HUES48 (cell line): Measurements from ENCODE around the gene AKR1D1.
"Not testable (repeated sequence)": the region's sequence is repeated elsewhere in the genome, so short reads cannot be mapped to it uniquely, and the experiment has no call there.

Experiments
- H3K27ac ChIP-seq: one replicate; pipeline ENCODE4 v1.7.0; 2013; ENCODE audit warnings: low read depth, low read length, inconsistent platforms
- H3K27me3 ChIP-seq: 2 replicates; pipeline ENCODE4 v1.6.1; 2013; ENCODE audit warnings: mild to moderate bottlenecking, low read length; ENCODE audit not compliant: control insufficient read depth, insufficient read depth
- H3K36me3 ChIP-seq: 2 replicates; pipeline ENCODE4 v1.6.1; 2013; ENCODE audit warnings: low read length; ENCODE audit not compliant: control insufficient read depth, insufficient read depth
- H3K4me1 ChIP-seq: 2 replicates; pipeline ENCODE4 v1.6.1; 2013; ENCODE audit warnings: mild to moderate bottlenecking, low read length; ENCODE audit not compliant: control insufficient read depth, insufficient read depth
- H3K4me3 ChIP-seq: 2 replicates; pipeline ENCODE4 v1.5.1; 2013; ENCODE audit warnings: mild to moderate bottlenecking, low read depth, low read length
- H3K9ac ChIP-seq: 2 replicates; pipeline ENCODE4 v1.6.1; 2013; ENCODE audit warnings: mild to moderate bottlenecking, low read depth, low read length, moderate library complexity
- H3K9me3 ChIP-seq: 2 replicates; pipeline ENCODE4 v1.6.1; 2013; ENCODE audit warnings: low read length; ENCODE audit not compliant: control insufficient read depth, insufficient read depth

Gene AKR1D1

DNA sequence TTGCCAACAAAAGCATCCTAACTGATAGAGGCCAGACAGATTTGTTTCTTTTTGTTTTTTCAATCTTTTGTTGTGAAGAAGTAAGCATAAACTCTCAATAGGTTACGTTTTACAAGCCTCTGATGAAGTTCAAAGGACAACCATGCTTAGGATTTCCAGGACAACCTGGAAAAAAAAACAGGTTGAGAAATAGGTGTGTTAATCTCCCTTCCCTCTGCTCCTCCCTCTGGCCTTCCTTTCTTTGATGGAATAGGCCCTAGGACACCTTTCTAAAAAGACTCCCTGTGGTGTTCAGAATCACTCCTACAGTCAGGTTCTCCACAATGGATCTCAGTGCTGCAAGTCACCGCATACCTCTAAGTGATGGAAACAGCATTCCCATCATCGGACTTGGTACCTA, at the start of gene AKR1D1:
TSS of gene AKR1D1 (plus strand) at position 264 of the 400 bp plus-strand sequence. CDS start at position 324, 60 bp downstream.
- Histone ChIP-seq H3K4me1 (peaks cover 20% of the 10 kb centered on the region), H3K9ac (no peak within 1 kb of the TSS), H3K36me3 (no peaks in the 10 kb centered on the region), H3K27me3 (no peaks in the 10 kb centered on the region), H3K27ac (no peak within 1 kb of the TSS), H3K9me3 (peaks cover 15% of the 10 kb centered on the region), H3K4me3 (no peak within 1 kb of the TSS)

DNA sequence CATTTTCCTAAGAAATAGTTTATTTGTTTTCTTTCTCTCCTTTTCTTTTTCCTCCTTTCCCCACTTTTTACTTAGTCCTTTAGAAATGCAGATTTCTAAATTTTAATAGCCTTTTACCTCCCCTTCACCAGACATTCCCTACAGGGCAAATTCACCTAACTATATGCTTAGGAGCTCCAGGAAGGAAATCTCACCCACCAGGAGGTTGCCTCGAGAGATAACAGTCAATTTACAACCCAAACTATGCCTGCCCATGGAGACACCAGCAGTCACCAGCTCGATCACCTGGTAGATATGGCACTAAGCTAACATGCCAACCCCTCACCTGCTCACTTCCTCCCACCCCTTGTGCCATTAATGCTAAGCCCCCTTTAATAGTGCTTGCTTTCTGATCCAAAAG, 49.2 kb upstream of the AKR1D1 start:
- Histone ChIP-seq H3K36me3 (no peaks in the 10 kb centered on the region), H3K4me3 (no peak overlapping the region), H3K27me3 (no peaks in the 10 kb centered on the region), H3K9ac (no peak overlapping the region), H3K27ac (no peak overlapping the region), H3K4me1 (peaks cover 29% of the 10 kb centered on the region), H3K9me3 (peaks cover 22% of the 10 kb centered on the region)

DNA sequence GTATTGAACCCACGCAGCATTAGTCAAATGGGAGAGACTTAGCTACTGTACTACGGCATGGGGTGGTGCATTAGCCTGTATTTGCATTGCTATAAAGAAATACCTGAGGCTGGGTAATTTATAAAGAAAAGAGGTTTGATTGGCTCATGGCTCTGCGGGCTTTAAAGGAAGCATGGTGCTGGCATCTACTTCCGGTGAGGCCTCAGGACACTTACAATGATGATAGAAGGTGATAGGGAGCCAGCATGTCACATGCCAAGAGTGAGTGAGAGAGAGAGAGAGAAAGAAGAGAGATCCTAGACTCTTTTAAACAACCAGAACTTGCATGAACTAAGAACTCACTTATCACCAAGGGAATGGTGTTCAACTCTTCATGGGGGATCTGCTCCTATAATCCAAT, 47.1 kb upstream of the AKR1D1 start:
- Histone ChIP-seq H3K4me1 (peaks cover 42% of the 10 kb centered on the region), H3K9me3 (peaks cover 22% of the 10 kb centered on the region), H3K27ac (peak overlapping the region; percentile 2), H3K27me3 (no peaks in the 10 kb centered on the region), H3K9ac (no peak overlapping the region), H3K36me3 (no peaks in the 10 kb centered on the region), H3K4me3 (no peak overlapping the region)

DNA sequence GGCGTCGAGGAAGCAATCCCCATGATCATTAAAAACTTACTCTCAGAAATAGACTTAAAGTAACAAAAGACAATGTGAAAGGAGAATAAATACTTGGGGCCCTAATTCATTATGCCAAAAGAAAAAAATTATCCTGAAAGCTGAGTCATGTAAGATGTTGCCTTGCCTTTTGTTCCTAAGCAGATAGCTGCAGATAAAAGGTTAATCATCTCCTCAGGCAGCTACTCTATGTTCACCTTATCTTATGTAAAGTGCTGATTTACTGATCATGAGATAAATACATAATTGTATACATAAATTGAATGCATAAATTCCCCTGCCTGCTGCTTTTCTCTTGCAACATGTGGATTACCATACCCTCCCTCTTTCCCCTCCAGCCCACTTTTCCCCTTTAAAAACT, 46.3 kb upstream of the AKR1D1 start:
- H3K9ac ChIP-seq, result no peak overlapping the region
- H3K27ac ChIP-seq, result peak overlapping the region; percentile 67
- H3K36me3 ChIP-seq, result no peaks in the 10 kb centered on the region
- peaks cover 23% of the 10 kb centered on the region for H3K9me3 ChIP-seq
- H3K4me1 ChIP-seq, result peaks cover 42% of the 10 kb centered on the region
- H3K27me3 ChIP-seq, result no peaks in the 10 kb centered on the region
- H3K4me3 ChIP-seq, result no peak overlapping the region

GRCh38 chr7:138030679-138031351, 45.4 kb upstream of the AKR1D1 start:
- no peak overlapping the region for H3K4me3 ChIP-seq
- no peaks in the 10 kb centered on the region for H3K36me3 ChIP-seq
- no peaks in the 10 kb centered on the region for H3K27me3 ChIP-seq
- H3K9me3 ChIP-seq, result peaks cover 23% of the 10 kb centered on the region
- H3K4me1 ChIP-seq, result peaks cover 42% of the 10 kb centered on the region
- peak overlapping the region; percentile 67 for H3K27ac ChIP-seq
- no peak overlapping the region for H3K9ac ChIP-seq

- Histone ChIP-seq H3K27me3 (no peaks in the 10 kb centered on the region), H3K36me3 (no peaks in the 10 kb centered on the region), H3K4me3 (no peak overlapping the region), H3K4me1 (peaks cover 30% of the 10 kb centered on the region), H3K9me3 (peaks cover 32% of the 10 kb centered on the region), H3K27ac (no peak overlapping the region), H3K9ac (no peak overlapping the region)
Measured at GRCh38 chr7:138032186-138032585, 44.1 kb upstream of the AKR1D1 start.

DNA sequence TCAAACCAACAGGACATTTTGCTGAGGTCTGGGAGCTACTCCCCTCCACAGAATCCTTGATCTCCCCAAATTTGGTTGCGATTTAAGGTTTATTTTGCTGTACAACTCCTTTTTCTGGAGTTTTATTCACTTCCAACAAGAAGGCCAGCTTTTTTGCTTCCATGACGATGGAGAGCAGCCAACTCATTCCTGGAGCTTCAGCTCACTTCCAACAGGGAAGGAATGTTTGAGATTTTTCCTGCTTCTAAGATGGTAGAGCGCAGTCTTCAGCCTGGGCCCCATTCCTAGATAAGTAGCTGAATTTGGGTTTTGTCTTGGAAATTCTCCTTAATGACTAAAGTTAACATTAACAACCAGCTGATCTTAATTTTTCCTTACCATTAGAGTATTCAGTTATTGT, 43.5 kb upstream of the AKR1D1 start:
- H3K36me3 ChIP-seq, result no peaks in the 10 kb centered on the region
- H3K9ac ChIP-seq, result no peak overlapping the region
- no peak overlapping the region for H3K4me3 ChIP-seq
- H3K4me1 ChIP-seq, result peaks cover 24% of the 10 kb centered on the region
- H3K27ac ChIP-seq, result no peak overlapping the region
- no peaks in the 10 kb centered on the region for H3K27me3 ChIP-seq
- H3K9me3 ChIP-seq, result peaks cover 36% of the 10 kb centered on the region

DNA sequence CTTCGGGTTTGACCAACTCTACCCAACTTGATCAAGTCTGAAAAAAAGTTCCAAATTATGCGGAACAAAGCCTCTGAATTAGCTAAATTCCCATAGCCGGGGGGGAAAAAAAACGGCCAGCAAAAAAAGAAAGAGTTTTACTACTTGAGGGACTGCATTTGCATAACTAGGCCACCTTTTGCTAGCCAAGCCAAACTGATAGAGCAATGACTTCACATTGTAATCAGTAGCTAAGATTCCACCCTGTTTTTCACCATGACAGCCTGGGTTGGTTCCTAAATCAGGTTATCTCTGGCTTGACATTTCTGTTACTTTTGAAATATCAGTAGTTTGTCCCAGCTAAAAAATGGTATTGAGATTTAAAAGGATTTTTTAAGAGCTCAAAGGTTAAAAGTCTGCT, 43.0 kb upstream of the AKR1D1 start:
- Histone ChIP-seq H3K36me3 (no peaks in the 10 kb centered on the region), H3K4me1 (peaks cover 19% of the 10 kb centered on the region), H3K9ac (no peak overlapping the region), H3K9me3 (peaks cover 39% of the 10 kb centered on the region), H3K27me3 (no peaks in the 10 kb centered on the region), H3K27ac (no peak overlapping the region), H3K4me3 (no peak overlapping the region)

DNA sequence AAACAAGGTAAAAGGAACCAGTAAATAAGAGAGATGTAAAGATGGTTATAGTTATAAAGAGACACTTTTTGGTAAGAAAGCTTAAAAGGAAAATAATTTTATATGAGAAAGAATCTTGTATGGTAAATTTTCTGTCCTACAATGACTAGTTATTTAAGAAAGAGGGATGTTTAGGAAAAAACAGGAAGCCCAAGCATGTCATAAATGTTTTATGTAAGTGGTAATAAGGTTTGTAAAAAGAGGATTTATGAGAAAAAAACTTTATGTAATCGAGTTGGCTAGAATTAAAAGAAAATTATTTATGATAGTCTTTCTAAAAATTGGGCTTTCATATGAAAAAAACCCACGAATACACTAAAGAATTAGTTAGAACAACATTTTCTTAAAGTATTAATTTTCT, 40.1 kb upstream of the AKR1D1 start:
- H3K36me3 ChIP-seq, result no peaks in the 10 kb centered on the region
- H3K9ac ChIP-seq, result no peak overlapping the region
- no peaks in the 10 kb centered on the region for H3K27me3 ChIP-seq
- H3K9me3 ChIP-seq, result peaks cover 42% of the 10 kb centered on the region
- H3K4me1 ChIP-seq, result peaks cover 13% of the 10 kb centered on the region; the same call in 1 of the 2 replicates
- no peak overlapping the region for H3K27ac ChIP-seq
- H3K4me3 ChIP-seq, result no peak overlapping the region

GRCh38 chr7:138040063-138040462, 36.2 kb upstream of the AKR1D1 start:
- H3K9ac ChIP-seq, H3K4me1 ChIP-seq, H3K4me3 ChIP-seq, H3K36me3 ChIP-seq, H3K27me3 ChIP-seq, H3K27ac ChIP-seq: not testable (repeated sequence)
- peaks cover 30% of the 10 kb centered on the region for H3K9me3 ChIP-seq

DNA sequence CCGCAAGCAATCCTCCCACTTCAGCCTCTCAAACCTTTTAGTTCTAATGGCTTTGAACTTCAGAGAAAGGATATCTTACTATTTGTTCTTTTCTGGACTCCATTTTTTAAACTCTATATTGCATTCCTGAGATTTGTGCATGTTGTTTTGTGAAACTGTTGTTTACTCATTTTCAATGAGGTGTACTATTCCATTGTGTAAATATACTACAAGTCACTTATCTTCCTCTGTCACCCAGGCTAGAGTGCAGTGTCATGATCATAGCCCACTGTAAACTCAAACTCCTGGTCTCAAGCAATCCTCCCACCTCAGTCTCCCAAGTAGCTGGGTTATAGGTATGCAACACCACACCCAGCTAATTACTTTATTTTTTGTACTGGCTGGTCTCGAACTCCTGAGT, 31.4 kb upstream of the AKR1D1 start:
- Histone ChIP-seq H3K27ac (no peak overlapping the region), H3K4me1 (no peaks in the 10 kb centered on the region), H3K36me3 (no peaks in the 10 kb centered on the region), H3K4me3 (no peak overlapping the region), H3K27me3 (no peaks in the 10 kb centered on the region), H3K9me3 (no peaks in the 10 kb centered on the region), H3K9ac (no peak overlapping the region)
